ENCODE results near the gene GPR137C. TPM values are rescaled to one million over a fixed set of nuclear protein-coding genes. Genes with fewer than 3 reads are reported as not detected.

The GPR137C gene, protein sequence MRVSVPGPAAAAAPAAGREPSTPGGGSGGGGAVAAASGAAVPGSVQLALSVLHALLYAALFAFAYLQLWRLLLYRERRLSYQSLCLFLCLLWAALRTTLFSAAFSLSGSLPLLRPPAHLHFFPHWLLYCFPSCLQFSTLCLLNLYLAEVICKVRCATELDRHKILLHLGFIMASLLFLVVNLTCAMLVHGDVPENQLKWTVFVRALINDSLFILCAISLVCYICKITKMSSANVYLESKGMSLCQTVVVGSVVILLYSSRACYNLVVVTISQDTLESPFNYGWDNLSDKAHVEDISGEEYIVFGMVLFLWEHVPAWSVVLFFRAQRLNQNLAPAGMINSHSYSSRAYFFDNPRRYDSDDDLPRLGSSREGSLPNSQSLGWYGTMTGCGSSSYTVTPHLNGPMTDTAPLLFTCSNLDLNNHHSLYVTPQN
- total RNA-seq, result under 1 TPM; 0.14 to 0.99 TPM

DNA sequence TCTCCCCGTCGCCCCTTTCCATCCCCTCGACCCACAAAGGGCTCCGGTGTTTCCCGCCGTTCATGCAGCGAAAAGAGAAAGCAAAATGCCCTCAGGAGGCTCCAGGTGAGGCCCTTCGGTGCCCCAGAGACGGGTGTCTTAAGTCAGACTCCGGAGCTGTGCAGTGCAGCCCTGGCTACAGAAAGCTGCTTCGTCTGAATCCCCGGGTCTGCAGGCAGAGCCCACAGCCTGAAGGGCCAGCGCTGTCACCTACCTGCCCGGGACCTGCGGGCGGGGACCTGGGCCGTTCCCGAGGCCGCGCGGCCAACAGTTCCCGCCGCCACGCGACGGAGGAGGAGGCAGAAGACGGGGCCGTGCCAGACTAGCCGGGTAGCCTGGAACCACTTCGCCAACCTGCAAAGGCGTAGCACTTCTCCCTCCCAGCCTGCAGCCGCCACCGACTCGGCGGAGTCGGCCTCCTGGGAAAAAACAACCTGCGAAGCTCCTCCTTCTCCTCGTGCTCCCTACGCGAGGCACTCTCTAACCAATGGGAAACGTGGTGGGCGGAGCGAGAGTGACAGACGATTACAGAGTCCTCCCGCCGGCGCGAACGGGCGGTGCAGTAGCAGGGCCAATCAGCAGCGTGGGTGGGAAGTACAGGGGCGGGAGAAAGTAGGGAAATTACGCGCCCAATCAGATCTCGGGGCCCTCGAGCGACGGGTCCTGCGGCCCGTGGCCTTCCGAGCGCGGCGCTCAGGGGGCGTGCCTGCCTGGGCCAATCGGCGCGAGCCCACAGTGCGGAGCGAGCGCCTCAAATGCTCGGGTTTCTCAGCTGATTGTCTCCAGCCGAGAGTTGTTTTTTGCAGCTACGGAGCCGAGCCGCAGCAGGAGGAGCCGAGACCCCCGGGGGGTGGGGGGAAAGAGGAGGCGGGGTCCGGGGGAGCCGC lies at the start of gene GPR137C, which contains the start of gene TXNDC16:
GPR137C (plus strand) TSS at position 774 of the 926 bp plus-strand sequence. CDS start 312 bp downstream, outside the sequence.
TXNDC16 (minus strand) TSS at position 443 of the 926 bp plus-strand sequence. CDS start 8,948 bp downstream, outside the sequence.
- Histone ChIP-seq H3K27ac (peak within 1 kb of the TSS; percentile 86 to 87), H3K4me1 (ENCODE audit: control insufficient read depth in 1 of 2, low read depth in 2 of 2) (peaks cover 4 to 31% of the 10 kb centered on the region in 2 donors), H3K4me3 (peak within 1 kb of the TSS; percentile 82), H3K27me3 (replicated peaks; ENCODE audit: insufficient read depth) (no peaks in the 10 kb centered on the region), H3K36me3 (no peaks in the 10 kb centered on the region), H3K9me3 (no peaks in the 10 kb centered on the region)
- DNase-seq (ENCODE audit: low spot score) (peak; percentile 100), ATAC-seq (ENCODE audit: insufficient number of reproducible peaks, low FRiP score, low read depth) (peak; percentile 89)
- no peak for TF ChIP-seq CTCF (IDR thresholded peaks at IDR 0.05)

- H3K27me3 ChIP-seq (replicated peaks; ENCODE audit: insufficient read depth), result no peaks in the 10 kb centered on the region
- TF ChIP-seq CTCF (IDR thresholded peaks at IDR 0.05), result no peak
- no peaks in the 10 kb centered on the region for H3K4me1 ChIP-seq (ENCODE audit: control insufficient read depth in 1 of 2, low read depth in 2 of 2)
- H3K36me3 ChIP-seq, result no peaks in the 10 kb centered on the region
- no peak for DNase-seq (ENCODE audit: low spot score)
- no peak for ATAC-seq (ENCODE audit: insufficient number of reproducible peaks, low FRiP score, low read depth)
- no peaks in the 10 kb centered on the region for H3K9me3 ChIP-seq
- no peak overlapping the region for H3K27ac ChIP-seq
- H3K4me3 ChIP-seq, result no peak overlapping the region
Observed at GRCh38 chr14:52513249-52513648, 39.4 kb upstream of the GPR137C start.

DNA sequence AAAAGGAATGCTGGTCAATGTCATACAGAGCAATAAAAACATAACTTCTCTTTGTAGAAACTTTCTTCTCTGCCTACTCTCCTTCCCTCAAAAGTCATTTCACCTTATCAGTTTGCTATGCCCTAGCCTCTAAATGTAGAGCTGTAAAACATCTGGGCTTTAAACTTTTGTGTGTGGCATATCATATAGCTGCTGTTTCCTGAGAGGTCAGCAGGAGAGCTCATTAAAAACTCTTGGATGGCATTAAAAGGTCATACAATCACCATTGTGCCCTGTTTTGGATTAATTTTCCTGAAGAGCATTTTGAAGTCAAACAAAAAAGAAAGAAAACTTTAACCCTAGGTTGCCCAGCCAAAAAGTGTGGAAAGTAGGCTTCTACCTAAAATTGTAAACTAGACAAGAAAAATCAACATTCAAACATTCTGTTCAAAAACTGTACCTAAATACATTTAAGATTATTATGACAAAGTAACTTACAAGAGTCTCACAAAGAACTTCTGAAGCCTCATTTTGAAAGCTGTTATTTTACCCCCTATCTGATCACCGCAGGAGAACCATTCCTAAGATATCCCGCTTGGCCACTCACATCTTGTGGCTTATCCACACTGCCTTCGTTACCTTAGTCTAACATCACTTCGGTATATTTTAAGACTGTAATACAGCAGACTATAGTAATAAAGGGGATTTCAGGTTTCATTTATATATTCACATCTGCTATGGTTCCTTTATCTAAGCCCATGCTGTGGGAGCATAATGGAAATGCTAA lies 38.4 kb upstream of the GPR137C start:
- no peak for TF ChIP-seq CTCF (IDR thresholded peaks at IDR 0.05)
- no peak overlapping the region for H3K27ac ChIP-seq
- H3K27me3 ChIP-seq (replicated peaks; ENCODE audit: insufficient read depth), result no peaks in the 10 kb centered on the region
- DNase-seq (ENCODE audit: low spot score) (no peak), ATAC-seq (ENCODE audit: insufficient number of reproducible peaks, low FRiP score, low read depth) (no peak)
- H3K4me3 ChIP-seq, result no peak overlapping the region
- H3K36me3 ChIP-seq, result no peaks in the 10 kb centered on the region
- H3K9me3 ChIP-seq, result no peaks in the 10 kb centered on the region
- H3K4me1 ChIP-seq (ENCODE audit: control insufficient read depth in 1 of 2, low read depth in 2 of 2), result no peaks in the 10 kb centered on the region

- Histone ChIP-seq H3K36me3 (no peaks in the 10 kb centered on the region), H3K27ac (no peak overlapping the region), H3K4me1 (ENCODE audit: control insufficient read depth in 1 of 2, low read depth in 2 of 2) (no peaks in the 10 kb centered on the region), H3K4me3 (no peak overlapping the region), H3K27me3 (replicated peaks; ENCODE audit: insufficient read depth) (no peaks in the 10 kb centered on the region), H3K9me3 (no peaks in the 10 kb centered on the region)
- ATAC-seq (ENCODE audit: insufficient number of reproducible peaks, low FRiP score, low read depth) (no peak), DNase-seq (ENCODE audit: low spot score) (no peak)
- TF ChIP-seq CTCF (IDR thresholded peaks at IDR 0.05), result no peak
Observed at GRCh38 chr14:52522033-52522432, 30.6 kb upstream of the GPR137C start.

Measured in thoracic aorta (tissue), 2 donors.